GM21717 (cell line): ENCODE measurements around the gene ADAMTS20.
A peak's percentile ranks its signal among the peaks of the same experiment; 100 is the strongest.

Experiments
- ATAC-seq: cut with Tn5 transposase; IDR thresholded peaks from one replicate; pipeline ENCODE4 v1.9.1; 2021; ENCODE audit warnings: mild to moderate bottlenecking, moderate library complexity; ENCODE audit not compliant: unreplicated experiment

The ADAMTS20 gene

GRCh38 chr12:43482311-43483085 is 69.5 kb downstream of the ADAMTS20 start:
- ATAC-seq = no peak

GRCh38 chr12:43480591-43480990 is 71.4 kb downstream of the ADAMTS20 start:
- no peak for ATAC-seq

- ATAC-seq = no peak
Observed at GRCh38 chr12:43462741-43463140, 89.3 kb downstream of the ADAMTS20 start.

DNA sequence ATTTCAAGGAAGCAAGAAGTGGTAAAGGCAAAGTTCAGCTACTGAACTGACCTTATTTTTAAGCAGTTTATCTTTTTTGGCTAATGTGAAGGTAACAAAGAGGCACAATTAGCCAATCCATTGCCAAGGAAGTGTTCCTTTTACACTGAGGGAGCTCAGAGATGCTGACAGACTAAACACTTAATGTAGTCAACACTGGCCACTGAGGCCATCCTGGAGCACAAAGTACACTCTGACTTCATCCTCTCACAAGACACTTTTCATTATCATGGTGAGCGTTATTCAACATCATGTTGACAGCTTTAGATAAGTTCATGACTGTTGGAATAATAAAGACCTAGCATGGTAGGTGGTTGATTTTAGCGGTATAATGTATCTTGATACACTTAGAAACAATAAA is 89.9 kb downstream of the ADAMTS20 start:
- ATAC-seq = no peak

DNA sequence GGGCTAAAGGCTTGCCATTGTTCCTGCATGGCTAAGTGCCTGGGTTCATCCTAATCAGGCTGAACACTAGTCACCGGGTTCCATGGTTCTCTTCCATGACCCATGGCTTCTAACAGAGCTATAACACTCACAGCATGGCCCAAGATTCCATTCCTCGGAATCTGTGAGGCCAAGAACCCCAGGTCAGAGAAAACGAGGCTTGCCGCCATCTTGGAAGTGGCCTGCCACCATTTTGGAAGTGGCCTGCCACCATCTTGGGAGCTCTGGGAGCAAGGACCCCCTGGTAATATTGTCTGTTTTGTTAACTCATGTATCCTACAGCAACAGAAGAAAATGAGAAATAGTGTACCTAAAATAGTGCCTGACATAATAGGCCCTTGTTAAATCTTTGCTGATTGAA is 92.7 kb downstream of the ADAMTS20 start:
- no peak for ATAC-seq

- ATAC-seq = no peak
Observed at GRCh38 chr12:43453761-43454160, 98.2 kb downstream of the ADAMTS20 start.

DNA sequence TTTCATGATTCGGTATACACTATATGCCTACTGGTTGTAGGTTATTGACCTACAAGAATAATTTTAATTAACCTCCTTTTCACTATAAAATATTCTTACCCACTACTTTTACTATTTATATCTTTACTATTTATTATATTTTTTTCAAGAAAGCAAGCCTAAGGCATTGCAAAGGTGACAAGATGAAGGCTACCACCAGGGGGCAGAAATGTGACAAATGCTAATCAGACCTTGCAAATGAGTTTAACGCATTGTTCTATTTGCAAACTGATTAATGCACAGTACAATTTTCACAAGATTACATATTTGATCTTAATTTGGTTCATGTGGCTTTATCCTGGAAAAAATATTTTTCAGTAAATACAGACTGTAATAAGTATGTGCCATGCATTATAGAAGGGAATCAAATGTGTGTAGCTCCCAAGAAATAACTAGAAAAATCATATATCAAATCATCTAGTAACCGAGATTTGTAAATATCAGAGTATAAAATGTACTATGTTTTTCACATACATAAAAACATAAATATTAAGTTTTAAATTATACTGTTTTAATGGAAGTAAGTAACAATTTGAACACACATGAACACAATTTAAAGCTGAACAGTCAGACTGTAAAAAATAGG is 107.0 kb downstream of the ADAMTS20 start:
- ATAC-seq = peak; percentile 72

GRCh38 chr12:43436597-43436996 is 115.4 kb downstream of the ADAMTS20 start:
- no peak for ATAC-seq

GRCh38 chr12:43434614-43435013 is 117.4 kb downstream of the ADAMTS20 start:
- no peak for ATAC-seq

GRCh38 chr12:43428088-43428600 is 123.9 kb downstream of the ADAMTS20 start:
- ATAC-seq = no peak

GRCh38 chr12:43425361-43425760 is 126.6 kb downstream of the ADAMTS20 start:
- ATAC-seq = no peak

GRCh38 chr12:43416981-43417380 is 135.0 kb downstream of the ADAMTS20 start:
- ATAC-seq = no peak

DNA sequence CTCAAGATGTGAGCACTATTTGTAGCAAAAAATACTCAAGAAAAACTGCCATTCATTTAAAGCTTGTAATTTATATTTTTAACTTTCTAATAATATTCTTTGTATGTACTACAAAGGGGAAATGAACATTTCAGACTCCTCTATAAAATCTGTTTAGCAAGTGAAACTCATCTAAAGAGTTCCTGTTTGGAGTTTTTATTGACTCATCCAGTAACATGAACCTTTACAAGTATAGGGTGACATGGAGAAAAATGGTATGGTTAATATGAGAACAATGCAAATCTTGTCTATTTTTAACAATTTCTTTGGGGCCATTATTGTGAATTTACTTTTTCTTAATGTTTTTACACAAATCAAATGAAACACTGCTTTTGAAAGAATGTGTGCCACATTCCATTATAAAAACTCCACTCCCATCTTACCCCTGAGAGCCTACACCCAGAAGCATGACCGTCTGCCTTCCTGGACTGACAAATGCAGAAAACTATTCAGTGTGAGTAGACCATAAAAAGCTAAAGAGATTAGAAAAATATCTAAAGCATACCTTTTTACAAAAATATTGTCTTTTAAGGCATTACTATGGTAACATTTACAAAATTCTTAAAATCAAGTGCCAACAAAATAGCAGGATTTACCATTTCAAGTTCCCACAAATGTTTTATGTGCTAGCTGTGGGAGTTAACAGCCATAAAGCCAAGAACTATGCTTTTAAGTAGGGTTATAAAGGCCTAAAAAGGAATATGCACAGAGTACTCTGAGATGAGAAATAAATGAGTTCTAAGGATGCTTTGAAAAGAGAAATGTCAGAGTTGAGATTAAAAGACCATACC is 144.0 kb downstream of the ADAMTS20 start:
- peak; percentile 88 for ATAC-seq

GRCh38 chr12:43406801-43407200 is 145.2 kb downstream of the ADAMTS20 start:
- ATAC-seq = no peak

DNA sequence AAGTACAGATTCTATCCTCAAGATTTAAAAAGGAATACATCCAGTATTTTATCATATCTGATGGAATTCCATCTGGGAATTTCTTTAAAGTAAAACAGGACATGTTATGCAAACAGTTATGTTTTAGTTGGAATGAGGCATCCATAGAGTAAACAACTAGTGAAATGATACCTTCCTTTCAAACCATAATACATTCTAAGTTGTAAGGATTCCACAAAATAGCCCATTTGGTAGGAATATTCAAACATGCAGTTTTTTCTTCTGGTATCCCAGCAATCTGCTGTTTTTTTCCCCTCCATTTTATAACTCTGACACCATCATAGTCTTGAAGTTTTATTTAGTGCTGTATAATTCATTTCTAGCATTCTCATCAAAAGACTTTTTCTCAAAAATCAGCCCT is 149.6 kb downstream of the ADAMTS20 start:
- ATAC-seq = no peak

- no peak for ATAC-seq
Observed at GRCh38 chr12:43401096-43401495, 150.9 kb downstream of the ADAMTS20 start.

- no peak for ATAC-seq
Observed at GRCh38 chr12:43396671-43397070, 155.3 kb downstream of the ADAMTS20 start.

DNA sequence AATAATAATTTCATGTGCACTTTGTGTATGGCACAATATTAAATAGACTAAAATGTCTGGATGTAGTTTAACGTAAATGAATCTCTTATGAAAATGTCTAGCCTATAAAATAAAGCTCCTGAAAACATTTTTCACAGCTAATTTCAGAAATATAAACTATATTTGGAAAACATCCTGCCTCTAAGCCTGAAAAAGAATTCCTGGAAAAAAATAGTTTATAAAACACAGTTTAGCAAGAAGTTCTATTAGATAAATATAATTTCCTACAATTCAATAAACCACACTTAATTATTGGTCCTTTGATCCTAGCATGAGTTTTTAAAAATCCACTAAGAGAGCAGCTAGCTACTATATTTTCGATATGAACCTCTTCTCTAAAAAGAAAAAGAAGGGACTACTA is 159.9 kb downstream of the ADAMTS20 start:
- ATAC-seq = no peak

- ATAC-seq = no peak
Observed at GRCh38 chr12:43381879-43382278, 170.1 kb downstream of the ADAMTS20 start.

GRCh38 chr12:43378448-43378847 is 173.6 kb downstream of the ADAMTS20 start:
- no peak for ATAC-seq

DNA sequence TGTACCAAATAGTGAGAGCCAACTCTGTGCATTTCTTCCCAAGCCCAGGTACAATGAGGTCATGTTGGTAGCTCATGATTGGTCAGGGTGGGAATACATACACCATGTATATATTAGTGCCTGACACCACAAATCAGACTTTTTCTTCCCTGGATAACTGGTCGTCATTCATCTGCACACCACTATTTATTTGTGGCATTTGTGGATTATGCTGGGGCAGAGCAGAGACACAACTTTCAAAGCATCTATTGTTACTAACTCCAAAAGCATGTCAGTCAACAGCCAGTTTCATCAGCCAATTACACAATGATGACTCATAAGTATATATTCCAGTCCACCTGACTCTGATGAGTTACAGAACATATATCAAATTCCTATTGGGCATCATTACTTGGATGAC is 181.7 kb downstream of the ADAMTS20 start:
- no peak for ATAC-seq
